NB4 (cell line): ENCODE results near the gene PTPN1.
A peak's percentile ranks its signal among the peaks of the same experiment; 100 is the strongest.
"Not testable (repeated sequence)": the region's sequence is repeated elsewhere in the genome, so short reads cannot be mapped to it uniquely, and the experiment has no call there.

ENCODE experiments used
- DNase-seq: peaks from one replicate; pipeline ENCODE4 v3.0.0; 2010; ENCODE audit warnings: low read depth
- H3K4me3 ChIP-seq: one replicate; pipeline ENCODE4 v1.5.1; 2011; ENCODE audit warnings: mild to moderate bottlenecking, low read depth, low read length, moderate library complexity
- CTCF ChIP-seq: IDR thresholded peaks from one replicate; pipeline ENCODE4 v1.5.1; 2012; ENCODE audit warnings: low read depth, low read length
- MAX ChIP-seq: IDR thresholded peaks from 2 replicates; pipeline ENCODE4 v1.6.1; 2011; ENCODE audit warnings: low read depth, low read length
- MYC ChIP-seq: IDR thresholded peaks from 2 replicates; pipeline ENCODE4 v1.6.1; 2011; ENCODE audit warnings: low read depth, low read length
- POLR2A ChIP-seq: IDR thresholded peaks from 2 replicates; pipeline ENCODE4 v1.6.1; 2011; ENCODE audit warnings: mild to moderate bottlenecking; ENCODE audit not compliant: insufficient read length; ENCODE audit errors: extremely low read depth

PTPN1 gene

GRCh38 chr20:50498071-50498776 lies 12.0 kb upstream of the PTPN1 start:
- H3K4me3 ChIP-seq: no peak overlapping the region
- TF ChIP-seq CTCF (no peak), POLR2A (no peak), MYC (no peak)
- peak; percentile 76 for DNase-seq

GRCh38 chr20:50499938-50500337 lies 10.2 kb upstream of the PTPN1 start:
- no peak for TF ChIP-seq MYC
- TF ChIP-seq MAX: no peak
- TF ChIP-seq POLR2A: no peak
- TF ChIP-seq CTCF: no peak
- no peak overlapping the region for H3K4me3 ChIP-seq
- DNase-seq: no peak

- TF ChIP-seq POLR2A: no peak
- no peak for TF ChIP-seq MAX
- no peak for TF ChIP-seq MYC
- TF ChIP-seq CTCF: no peak
- H3K4me3 ChIP-seq: no peak overlapping the region
- DNase-seq: no peak
Measured at GRCh38 chr20:50501972-50502745, 8.0 kb upstream of the PTPN1 start.

- TF ChIP-seq CTCF (peak; percentile 14), MYC (no peak), POLR2A (no peak), MAX (no peak)
- no peak overlapping the region for H3K4me3 ChIP-seq
- DNase-seq: peak; percentile 35
Measured at GRCh38 chr20:50504231-50504823, 5.9 kb upstream of the PTPN1 start.

- no peak overlapping the region for H3K4me3 ChIP-seq
- TF ChIP-seq MYC: no peak
- TF ChIP-seq MAX: no peak
- TF ChIP-seq CTCF: peak; percentile 14
- no peak for DNase-seq
Measured at GRCh38 chr20:50506270-50506579, 4.0 kb upstream of the PTPN1 start.

GRCh38 chr20:50507745-50508144 lies 2.4 kb upstream of the PTPN1 start:
- DNase-seq: not testable (repeated sequence)

More at GRCh38 chr20:50507745-50508144, 2.4 kb upstream of the PTPN1 start:
- H3K4me3 ChIP-seq: not testable (repeated sequence)
